Osteoblast (primary cell): Measurements from ENCODE around the gene USP3. TPM values are rescaled to one million over a fixed set of nuclear protein-coding genes. Genes with fewer than 3 reads are reported as not detected.

Experiments used
- DNase-seq: peaks from one replicate; pipeline ENCODE4 v3.0.0; 2011; ENCODE audit warnings: low spot score, mixed read lengths; ENCODE audit not compliant: insufficient read length; ENCODE audit errors: missing footprints
- H2AFZ ChIP-seq: 2 replicates; pipeline ENCODE4 v1.6.0; 2011; ENCODE audit warnings: mild to moderate bottlenecking, low read length
- H3K27ac ChIP-seq: 2 replicates; pipeline ENCODE4 v1.5.1; 2011; ENCODE audit warnings: mild to moderate bottlenecking, low read depth, low read length, moderate library complexity
- H3K27me3 ChIP-seq: 2 replicates; pipeline ENCODE4 v1.6.0; 2012; ENCODE audit warnings: mild to moderate bottlenecking, control low read depth, inconsistent platforms, low read length, moderate library complexity; ENCODE audit not compliant: insufficient read depth
- H3K36me3 ChIP-seq: 2 replicates; pipeline ENCODE4 v1.5.1; 2011; ENCODE audit warnings: mild to moderate bottlenecking, low read length, control low read depth, moderate library complexity; ENCODE audit not compliant: insufficient read depth
- H3K4me1 ChIP-seq: 2 replicates; pipeline ENCODE4 v1.5.1; 2011; ENCODE audit warnings: mild to moderate bottlenecking, low read length, control low read depth, moderate library complexity; ENCODE audit not compliant: insufficient read depth
- H3K4me2 ChIP-seq: 2 replicates; pipeline ENCODE4 v1.6.0; 2011; ENCODE audit warnings: mild to moderate bottlenecking, low read length; ENCODE audit not compliant: insufficient read depth
- H3K4me3 ChIP-seq: fragments of 200-600 bp; sonication (generic); 3 replicates; pipeline ENCODE4 v1.5.1; 2012; ENCODE audit warnings: mild to moderate bottlenecking, low read length, inconsistent platforms; ENCODE audit not compliant: insufficient read depth
- H3K79me2 ChIP-seq: 2 replicates; pipeline ENCODE4 v1.6.0; 2012; ENCODE audit warnings: mild to moderate bottlenecking, low read length, control low read depth, inconsistent platforms; ENCODE audit not compliant: insufficient read depth
- H3K9me3 ChIP-seq: 2 replicates; pipeline ENCODE4 v1.5.1; 2011; ENCODE audit warnings: low read depth, low read length, control low read depth
- H4K20me1 ChIP-seq: 2 replicates; pipeline ENCODE4 v1.6.0; 2012; ENCODE audit warnings: mild to moderate bottlenecking, low read length, control low read depth; ENCODE audit not compliant: insufficient read depth
- CTCF ChIP-seq: IDR thresholded peaks from 2 replicates; pipeline ENCODE4 v1.5.1; 2011; ENCODE audit warnings: mild to moderate bottlenecking, low read depth, low read length, moderate library complexity; ENCODE audit errors: extremely low read depth
- total RNA-seq: library from RNA; depleted of rRNA; stranded (reverse); fragments of >200 nt; gene quantifications from 2 replicates; pipeline ENCODE4 v1.2.3, GENCODE V29; 2012

USP3 gene
- total RNA-seq, 1 donor, result 60.1 TPM

GRCh38 chr15:63601704-63602185 lies 97.4 kb downstream of the USP3 start:
- Histone ChIP-seq H2AFZ (no peak overlapping the region), H3K4me2 (peak overlapping the region; percentile 98), H3K79me2 (peaks cover 10% of the 10 kb centered on the region), H3K27ac (peak overlapping the region; percentile 86), H3K27me3 (no peaks in the 10 kb centered on the region), H3K9me3 (no peaks in the 10 kb centered on the region), H3K4me3 (peak overlapping the region; percentile 95), H3K4me1 (peaks cover 29% of the 10 kb centered on the region), H4K20me1 (no peaks in the 10 kb centered on the region), H3K36me3 (no peaks in the 10 kb centered on the region)
- peak; percentile 87 for DNase-seq
- no peak for TF ChIP-seq CTCF

GRCh38 chr15:63602595-63602994 lies 98.2 kb downstream of the USP3 start:
- H4K20me1 ChIP-seq, result no peaks in the 10 kb centered on the region
- H3K27ac ChIP-seq, result no peak overlapping the region
- DNase-seq, result peak; percentile 77
- H3K9me3 ChIP-seq, result no peaks in the 10 kb centered on the region
- peaks cover 10% of the 10 kb centered on the region for H3K79me2 ChIP-seq
- H3K4me1 ChIP-seq, result peaks cover 22% of the 10 kb centered on the region
- H2AFZ ChIP-seq, result no peak overlapping the region
- no peak overlapping the region for H3K4me3 ChIP-seq
- H3K27me3 ChIP-seq, result no peaks in the 10 kb centered on the region
- TF ChIP-seq CTCF, result no peak
- H3K4me2 ChIP-seq, result no peak overlapping the region
- peaks cover 2% of the 10 kb centered on the region for H3K36me3 ChIP-seq

GRCh38 chr15:63603516-63603915 lies 99.1 kb downstream of the USP3 start:
- Histone ChIP-seq H2AFZ (no peak overlapping the region), H3K4me1 (peaks cover 22% of the 10 kb centered on the region), H3K36me3 (peaks cover 11% of the 10 kb centered on the region), H3K9me3 (no peaks in the 10 kb centered on the region), H3K27ac (no peak overlapping the region), H4K20me1 (no peaks in the 10 kb centered on the region), H3K4me3 (no peak overlapping the region), H3K79me2 (peaks cover 10% of the 10 kb centered on the region), H3K4me2 (no peak overlapping the region), H3K27me3 (no peaks in the 10 kb centered on the region)
- TF ChIP-seq CTCF, result no peak
- no peak for DNase-seq

GRCh38 chr15:63604281-63604680 lies 99.9 kb downstream of the USP3 start:
- no peak overlapping the region for H3K4me3 ChIP-seq
- H3K27me3 ChIP-seq, result no peaks in the 10 kb centered on the region
- H3K36me3 ChIP-seq, result peaks cover 16% of the 10 kb centered on the region
- H3K9me3 ChIP-seq, result no peaks in the 10 kb centered on the region
- H2AFZ ChIP-seq, result no peak overlapping the region
- peaks cover 8% of the 10 kb centered on the region for H3K79me2 ChIP-seq
- no peak overlapping the region for H3K4me2 ChIP-seq
- TF ChIP-seq CTCF, result no peak
- peaks cover 18% of the 10 kb centered on the region for H3K4me1 ChIP-seq
- no peaks in the 10 kb centered on the region for H4K20me1 ChIP-seq
- no peak overlapping the region for H3K27ac ChIP-seq
- DNase-seq, result no peak
